ENCODE results near the gene EDDM3A.

- TF ChIP-seq ARNT (IDR thresholded peaks at IDR 0.05), result no peak
- TF ChIP-seq BCL6 (CRISPR knock-in tag; IDR thresholded peaks at IDR 0.05), result no peak
- no peak for TF ChIP-seq ZNF3 (CRISPR knock-in tag; IDR thresholded peaks at IDR 0.05)
- TF ChIP-seq HCFC1 (IDR thresholded peaks at IDR 0.05; ENCODE audit: low read depth, low read length), result no peak
- no peak for TF ChIP-seq POLR2A (IDR thresholded peaks at IDR 0.05; ENCODE audit: insufficient read depth in 1 of 2, low read depth in 2 of 2, low read length in 2 of 2)
Measured at GRCh38 chr14:20775901-20776300, 30.2 kb downstream of the EDDM3A start.
